Measurements from ENCODE around the gene KCNJ6.
"Not testable (repeated sequence)": the region's sequence is repeated elsewhere in the genome, so short reads cannot be mapped to it uniquely, and the experiment has no call there.

KCNJ6 gene

DNA sequence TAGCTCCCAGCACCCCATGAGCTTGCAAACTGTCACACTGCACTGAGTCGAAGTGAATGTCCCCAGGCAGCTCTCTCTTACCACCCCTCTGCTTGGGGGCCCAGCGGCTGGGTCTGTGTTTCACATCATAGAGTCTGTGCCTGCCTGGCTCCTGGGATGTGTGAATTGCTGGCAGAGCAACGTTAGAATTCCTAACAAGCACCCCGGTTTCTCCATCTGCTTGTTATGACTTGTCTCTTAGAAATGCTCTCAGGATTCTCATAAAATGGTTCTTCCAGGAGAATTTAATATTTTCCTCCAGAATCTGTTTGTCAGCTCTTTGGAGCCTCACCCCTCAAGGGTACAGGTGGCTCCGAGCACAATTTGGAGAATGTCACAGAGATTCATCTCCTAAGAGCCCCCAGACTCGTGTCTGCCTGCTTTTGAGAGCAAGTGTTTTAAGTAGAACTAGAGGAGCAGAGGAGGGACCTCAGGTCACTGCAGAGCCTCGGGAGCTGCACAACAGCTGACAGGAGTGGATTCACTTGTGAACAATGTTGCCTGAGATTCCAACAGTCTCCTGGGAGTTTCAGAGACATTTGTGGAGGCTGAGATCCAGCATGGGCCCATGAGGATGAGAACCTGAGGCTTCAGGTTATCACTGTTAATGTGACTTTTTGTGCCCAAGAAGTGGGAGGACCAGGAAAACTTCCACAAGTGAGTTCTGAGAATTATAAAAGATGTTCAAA lies 131.5 kb downstream of the KCNJ6 start:
- intact Hi-C loops (cut with micrococcal nuclease): no loop called here
- no peaks in the 10 kb centered on the region for H3K27me3 Mint-ChIP-seq
- no peak overlapping the region for H3K27ac Mint-ChIP-seq
- H3K9me3 Mint-ChIP-seq: peaks cover 35% of the 10 kb centered on the region
- H3K4me3 Mint-ChIP-seq: no peak overlapping the region
- H3K36me3 Mint-ChIP-seq (ENCODE audit: low read depth): no peaks in the 10 kb centered on the region
- no peaks in the 10 kb centered on the region for H3K4me1 Mint-ChIP-seq (ENCODE audit: low read depth)

DNA sequence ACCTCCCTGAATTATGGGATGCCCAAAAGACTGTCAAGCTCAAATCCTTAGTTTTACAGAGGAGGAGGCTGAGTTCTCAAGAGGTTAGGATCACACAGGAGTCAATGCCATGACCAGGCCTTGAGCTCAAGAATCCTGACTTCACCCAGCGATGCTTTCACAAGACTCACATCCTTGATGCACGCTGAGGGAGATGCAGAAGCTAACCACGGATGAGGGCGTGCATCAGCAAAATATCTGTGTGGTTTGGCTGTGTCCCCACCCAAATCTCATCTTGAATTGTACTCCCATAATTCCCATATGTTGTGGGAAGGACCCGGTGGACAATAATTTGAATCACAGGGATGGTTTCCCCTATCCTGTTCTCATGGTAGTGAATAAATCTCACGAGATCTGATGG lies 133.2 kb downstream of the KCNJ6 start:
- H3K27me3 Mint-ChIP-seq: no peaks in the 10 kb centered on the region
- no peak overlapping the region for H3K4me3 Mint-ChIP-seq
- peaks cover 29% of the 10 kb centered on the region for H3K9me3 Mint-ChIP-seq
- H3K36me3 Mint-ChIP-seq (ENCODE audit: low read depth): no peaks in the 10 kb centered on the region
- H3K4me1 Mint-ChIP-seq (ENCODE audit: low read depth): no peaks in the 10 kb centered on the region
- intact Hi-C loops (cut with micrococcal nuclease): no loop called here
- no peak overlapping the region for H3K27ac Mint-ChIP-seq

DNA sequence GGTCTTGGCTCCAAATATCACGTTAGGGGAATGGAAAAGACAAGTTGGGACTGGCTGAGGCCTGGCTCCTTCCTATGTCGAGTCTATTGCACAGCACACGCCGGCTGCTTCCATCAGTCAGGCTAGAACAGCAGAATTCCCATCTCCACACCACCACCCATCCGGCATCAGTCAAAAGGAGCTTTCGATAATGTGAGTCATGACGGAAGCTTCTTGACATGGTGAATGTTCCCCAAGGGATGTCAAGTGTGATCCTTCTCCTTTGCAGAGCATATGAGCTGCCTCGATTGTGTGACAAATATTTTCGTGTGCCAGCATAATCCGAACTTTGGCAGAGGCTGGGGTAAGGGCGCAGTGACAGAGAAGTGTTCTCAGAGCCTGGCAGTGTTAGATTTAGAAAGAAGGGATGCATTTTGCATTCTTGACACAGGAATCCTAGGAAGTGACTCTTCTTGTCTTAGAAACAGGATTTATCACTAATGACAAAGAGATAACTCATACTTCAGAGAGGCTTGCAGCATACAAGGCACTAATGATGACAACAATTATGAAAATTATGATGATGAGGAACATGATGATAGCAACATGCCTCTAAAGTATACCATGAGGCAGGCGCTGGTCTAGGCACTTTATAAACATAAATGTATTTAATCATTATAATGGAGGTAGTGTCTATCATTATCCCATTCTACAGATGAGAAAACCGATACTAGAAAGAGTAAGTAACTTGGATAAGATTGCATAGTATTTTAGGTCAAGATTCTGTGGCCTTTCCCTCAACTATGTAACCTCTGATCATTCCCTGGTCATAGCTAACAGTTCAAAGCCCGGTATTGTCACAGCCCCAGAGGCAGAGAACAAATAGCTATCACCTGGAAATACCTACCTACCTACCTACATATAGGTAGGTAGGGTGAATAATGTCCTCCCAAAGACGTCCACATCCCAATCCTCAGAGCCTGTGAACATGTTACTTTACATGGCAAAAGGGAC lies 135.0 kb downstream of the KCNJ6 start:
- no peaks in the 10 kb centered on the region for H3K4me1 Mint-ChIP-seq (ENCODE audit: low read depth)
- no peak overlapping the region for H3K27ac Mint-ChIP-seq
- intact Hi-C loops (cut with micrococcal nuclease): no loop called here
- no peaks in the 10 kb centered on the region for H3K36me3 Mint-ChIP-seq (ENCODE audit: low read depth)
- H3K9me3 Mint-ChIP-seq: peaks cover 29% of the 10 kb centered on the region
- peaks cover 2% of the 10 kb centered on the region for H3K27me3 Mint-ChIP-seq
- H3K4me3 Mint-ChIP-seq: no peak overlapping the region

DNA sequence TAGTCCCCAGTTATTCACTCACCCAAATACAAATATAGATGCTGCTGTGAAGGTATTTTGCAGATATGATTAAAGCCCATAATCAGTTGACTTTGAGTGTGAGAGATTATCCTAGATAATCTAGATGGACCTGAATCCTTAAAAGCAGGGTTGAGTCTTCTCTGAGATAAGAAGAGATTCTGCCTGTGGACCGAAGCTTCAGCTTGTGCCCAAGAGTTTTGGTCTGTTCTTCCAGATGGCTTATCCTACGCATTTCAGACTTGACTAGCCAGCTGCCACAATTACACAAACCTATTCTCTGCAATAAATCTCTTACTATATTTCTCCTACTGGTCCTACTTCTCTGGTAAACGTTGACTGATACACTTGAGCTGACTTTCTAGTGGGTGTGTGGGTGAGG lies 145.1 kb downstream of the KCNJ6 start:
- Mint-ChIP-seq H3K4me1 (ENCODE audit: low read depth) (no peaks in the 10 kb centered on the region), H3K27ac (no peak overlapping the region), H3K9me3 (no peaks in the 10 kb centered on the region), H3K36me3 (ENCODE audit: low read depth) (no peaks in the 10 kb centered on the region), H3K27me3 (peaks cover 2% of the 10 kb centered on the region), H3K4me3 (no peak overlapping the region)
- intact Hi-C loops (cut with micrococcal nuclease): no loop called here

- H3K9me3 Mint-ChIP-seq: no peaks in the 10 kb centered on the region
- no peak overlapping the region for H3K4me3 Mint-ChIP-seq
- peaks cover 2% of the 10 kb centered on the region for H3K27me3 Mint-ChIP-seq
- no peak overlapping the region for H3K27ac Mint-ChIP-seq
- no peaks in the 10 kb centered on the region for H3K4me1 Mint-ChIP-seq (ENCODE audit: low read depth)
- intact Hi-C loops (cut with micrococcal nuclease): no loop called here
- no peaks in the 10 kb centered on the region for H3K36me3 Mint-ChIP-seq (ENCODE audit: low read depth)
Observed at GRCh38 chr21:37770461-37770860, 145.8 kb downstream of the KCNJ6 start.

GRCh38 chr21:37769656-37770055 lies 146.6 kb downstream of the KCNJ6 start:
- H3K9me3 Mint-ChIP-seq: no peaks in the 10 kb centered on the region
- no peak overlapping the region for H3K27ac Mint-ChIP-seq
- no peaks in the 10 kb centered on the region for H3K4me1 Mint-ChIP-seq (ENCODE audit: low read depth)
- no peak overlapping the region for H3K4me3 Mint-ChIP-seq
- H3K36me3 Mint-ChIP-seq (ENCODE audit: low read depth): no peaks in the 10 kb centered on the region
- intact Hi-C loops (cut with micrococcal nuclease): no loop called here
- peaks cover 2% of the 10 kb centered on the region for H3K27me3 Mint-ChIP-seq

GRCh38 chr21:37767984-37768383 lies 148.3 kb downstream of the KCNJ6 start:
- intact Hi-C loops (cut with micrococcal nuclease): no loop called here
- Mint-ChIP-seq H3K4me1 (ENCODE audit: low read depth) (no peaks in the 10 kb centered on the region), H3K27me3 (no peaks in the 10 kb centered on the region), H3K36me3 (ENCODE audit: low read depth) (no peaks in the 10 kb centered on the region), H3K27ac (no peak overlapping the region), H3K9me3 (no peaks in the 10 kb centered on the region), H3K4me3 (no peak overlapping the region)

DNA sequence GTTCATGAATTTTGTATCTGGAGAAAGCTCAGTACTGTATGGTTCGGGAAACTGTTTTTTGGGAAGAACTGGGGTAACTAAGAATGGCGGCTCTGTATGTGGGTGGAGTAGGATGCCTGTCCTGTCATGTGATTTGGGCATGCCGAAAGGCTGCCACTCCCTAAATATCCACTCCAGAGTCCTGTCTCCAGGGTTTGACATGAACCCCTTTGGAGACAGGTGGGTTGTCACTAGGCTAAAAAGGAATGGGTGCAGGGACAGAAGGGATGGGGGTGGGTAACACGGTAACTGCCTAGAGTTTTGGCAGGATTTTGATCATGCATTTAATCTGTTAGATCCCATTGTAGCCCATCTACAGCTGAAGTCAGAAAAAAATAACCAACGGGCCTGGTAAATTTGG lies 150.1 kb downstream of the KCNJ6 start:
- no peaks in the 10 kb centered on the region for H3K9me3 Mint-ChIP-seq
- H3K4me1 Mint-ChIP-seq (ENCODE audit: low read depth): no peaks in the 10 kb centered on the region
- H3K4me3 Mint-ChIP-seq: no peak overlapping the region
- H3K27ac Mint-ChIP-seq: no peak overlapping the region
- H3K36me3 Mint-ChIP-seq (ENCODE audit: low read depth): no peaks in the 10 kb centered on the region
- intact Hi-C loops (cut with micrococcal nuclease): no loop called here
- H3K27me3 Mint-ChIP-seq: no peaks in the 10 kb centered on the region

- H3K4me3 Mint-ChIP-seq: no peak overlapping the region
- H3K27me3 Mint-ChIP-seq: no peaks in the 10 kb centered on the region
- H3K27ac Mint-ChIP-seq: no peak overlapping the region
- intact Hi-C loops (cut with micrococcal nuclease): no loop called here
- H3K36me3 Mint-ChIP-seq (ENCODE audit: low read depth): no peaks in the 10 kb centered on the region
- H3K9me3 Mint-ChIP-seq: no peaks in the 10 kb centered on the region
- no peaks in the 10 kb centered on the region for H3K4me1 Mint-ChIP-seq (ENCODE audit: low read depth)
Observed at GRCh38 chr21:37765221-37765900, 150.9 kb downstream of the KCNJ6 start.

DNA sequence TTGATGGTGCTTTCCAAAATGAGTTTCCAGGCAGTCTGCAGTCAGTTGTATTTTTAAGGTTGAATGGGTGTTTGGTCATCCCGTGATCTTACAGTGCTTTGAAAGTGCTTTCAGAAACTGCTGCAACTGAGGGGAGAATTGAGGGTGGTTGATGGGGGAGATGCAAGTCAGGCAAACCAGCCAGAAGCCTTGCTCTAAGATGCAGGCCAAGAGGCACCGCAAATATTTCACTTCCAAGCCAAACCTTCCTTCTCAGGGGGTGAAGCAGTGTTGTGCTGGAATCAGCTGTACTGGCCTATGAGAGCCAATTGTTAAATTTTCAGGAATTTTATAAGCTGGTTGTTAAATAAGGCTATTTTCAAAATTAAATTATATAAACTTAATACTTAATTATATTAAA lies 151.6 kb downstream of the KCNJ6 start:
- H3K4me1 Mint-ChIP-seq (ENCODE audit: low read depth): no peaks in the 10 kb centered on the region
- H3K27me3 Mint-ChIP-seq: no peaks in the 10 kb centered on the region
- H3K36me3 Mint-ChIP-seq (ENCODE audit: low read depth): no peaks in the 10 kb centered on the region
- no peak overlapping the region for H3K4me3 Mint-ChIP-seq
- no peak overlapping the region for H3K27ac Mint-ChIP-seq
- intact Hi-C loops (cut with micrococcal nuclease): no loop called here
- H3K9me3 Mint-ChIP-seq: no peaks in the 10 kb centered on the region

DNA sequence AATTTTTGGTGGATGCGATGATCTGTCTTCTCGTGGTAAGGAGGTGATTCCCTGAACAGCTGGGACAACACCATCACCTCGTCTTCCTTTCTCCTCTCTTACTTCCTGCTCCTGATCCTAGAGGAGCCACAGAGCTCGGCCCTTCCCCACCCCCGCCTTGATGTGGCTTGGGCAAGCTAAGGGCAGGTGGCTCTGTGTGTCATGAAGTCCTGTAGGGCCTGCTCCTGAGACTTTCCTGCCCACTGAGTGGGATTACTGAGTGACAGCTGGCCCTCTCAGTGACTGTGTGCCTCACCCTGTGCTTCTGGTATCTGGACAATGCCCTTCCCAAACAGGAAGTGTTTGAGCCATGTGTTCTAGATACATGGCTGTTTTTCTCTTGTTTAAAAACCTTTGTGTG lies 153.0 kb downstream of the KCNJ6 start:
- Mint-ChIP-seq H3K4me3 (no peak overlapping the region), H3K36me3 (ENCODE audit: low read depth) (no peaks in the 10 kb centered on the region), H3K27me3 (no peaks in the 10 kb centered on the region), H3K4me1 (ENCODE audit: low read depth) (no peaks in the 10 kb centered on the region), H3K9me3 (no peaks in the 10 kb centered on the region), H3K27ac (no peak overlapping the region)
- intact Hi-C loops (cut with micrococcal nuclease): no loop called here

DNA sequence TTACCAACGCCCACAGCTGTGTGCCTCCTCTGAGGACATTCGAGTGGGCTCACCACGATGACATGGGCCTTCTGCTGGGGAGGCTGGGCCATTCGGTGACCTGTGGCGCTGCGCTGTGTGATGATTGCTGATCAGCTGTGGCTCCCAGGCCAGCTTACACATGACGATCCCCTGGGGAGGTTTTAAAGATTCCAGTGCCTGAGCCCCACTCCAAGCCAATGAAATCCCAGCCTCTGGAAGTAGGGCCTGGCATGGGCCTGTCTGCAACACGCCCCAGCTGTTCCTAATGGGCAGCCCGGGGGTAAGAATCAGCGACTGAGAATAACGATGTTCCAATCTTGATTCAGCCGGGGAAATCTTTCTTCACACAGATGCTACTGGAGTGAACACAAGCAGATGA lies 153.7 kb downstream of the KCNJ6 start:
- Mint-ChIP-seq H3K27ac (no peak overlapping the region), H3K4me3 (no peak overlapping the region), H3K9me3 (no peaks in the 10 kb centered on the region), H3K27me3 (no peaks in the 10 kb centered on the region), H3K36me3 (ENCODE audit: low read depth) (no peaks in the 10 kb centered on the region), H3K4me1 (ENCODE audit: low read depth) (no peaks in the 10 kb centered on the region)
- intact Hi-C loops (cut with micrococcal nuclease): no loop called here

DNA sequence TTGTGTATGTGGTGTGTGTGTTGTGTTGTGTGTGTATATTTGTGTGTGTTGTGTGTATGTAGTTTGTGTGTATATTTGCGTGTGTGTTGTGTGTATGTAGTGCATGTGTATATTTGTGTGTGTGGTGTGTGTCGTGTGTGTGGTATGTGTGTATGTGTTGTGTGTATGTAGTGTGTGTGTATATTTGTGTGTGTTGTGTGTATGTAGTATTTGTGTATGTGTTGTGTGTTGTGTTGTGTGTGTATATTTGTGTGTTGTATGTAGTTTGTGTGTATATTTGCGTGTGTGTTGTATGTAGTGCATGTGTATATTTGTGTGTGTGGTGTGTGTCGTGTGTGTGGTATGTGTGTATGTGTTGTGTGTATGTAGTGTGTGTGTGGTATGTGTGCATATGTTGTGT lies 154.9 kb downstream of the KCNJ6 start:
- H3K4me1 Mint-ChIP-seq (ENCODE audit: low read depth); H3K27me3 Mint-ChIP-seq; intact Hi-C loops (cut with micrococcal nuclease); H3K27ac Mint-ChIP-seq; H3K4me3 Mint-ChIP-seq; H3K36me3 Mint-ChIP-seq (ENCODE audit: low read depth); H3K9me3 Mint-ChIP-seq: not testable (repeated sequence)

DNA sequence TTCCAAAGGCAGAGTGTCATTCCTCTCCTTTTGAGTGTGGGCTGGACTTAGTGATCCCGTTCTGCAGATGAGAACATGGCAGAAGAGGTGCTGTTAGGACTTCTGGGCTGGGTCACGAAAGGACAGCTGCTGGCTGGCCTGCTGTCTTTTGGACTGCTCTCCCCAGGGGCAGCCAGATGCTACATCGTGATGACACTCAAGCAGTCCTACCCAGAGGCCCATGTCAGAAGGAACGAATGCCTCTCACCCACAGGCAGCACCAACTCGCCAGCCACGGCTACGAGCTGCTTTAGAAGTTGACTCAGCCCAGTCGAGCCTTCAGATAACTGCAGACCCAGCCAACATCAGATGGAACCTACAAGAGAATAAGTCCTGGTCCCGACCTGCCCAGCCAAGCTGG lies 156.5 kb downstream of the KCNJ6 start:
- H3K36me3 Mint-ChIP-seq (ENCODE audit: low read depth): no peaks in the 10 kb centered on the region
- H3K4me3 Mint-ChIP-seq: no peak overlapping the region
- H3K27ac Mint-ChIP-seq: no peak overlapping the region
- H3K4me1 Mint-ChIP-seq (ENCODE audit: low read depth): no peaks in the 10 kb centered on the region
- H3K27me3 Mint-ChIP-seq: no peaks in the 10 kb centered on the region
- H3K9me3 Mint-ChIP-seq: no peaks in the 10 kb centered on the region
- intact Hi-C loops (cut with micrococcal nuclease): loop anchor here (2.0 kb wide), 2 partner anchors 157 to 367 kb away; partner anchors contain the start of gene KCNJ6
